OCI-LY3 (cell line): Measurements from ENCODE around the gene ZNF521.

ENCODE experiments used
- H2AFZ ChIP-seq: fragments of 200-600, 300-600 bp; shearing (Covaris generic); 2 replicates; pipeline ENCODE4 v1.6.0; 2014; ENCODE audit warnings: antibody characterized with exemption, low read depth, low read length
- H3K27ac ChIP-seq: fragments of 200-600, 300-600 bp; sonication (generic); 2 replicates; pipeline ENCODE4 v1.5.1; 2014; ENCODE audit warnings: mild to moderate bottlenecking, low read length, moderate library complexity, mixed read lengths
- H3K27me3 ChIP-seq: fragments of 200-600, 300-600 bp; sonication (generic); 2 replicates; pipeline ENCODE4 v1.6.1; 2014; ENCODE audit warnings: low read depth, low read length, mixed read lengths
- H3K36me3 ChIP-seq: fragments of 200-600, 300-600 bp; sonication (generic); replicated peaks from 2 replicates; pipeline ENCODE3; 2014; ENCODE audit warnings: low read depth, low read length, mixed read lengths
- H3K4me1 ChIP-seq: fragments of 300-600, 200-600 bp; sonication (generic); 2 replicates; pipeline ENCODE4 v1.6.1; 2014; ENCODE audit warnings: low read length, mixed read lengths
- H3K4me2 ChIP-seq: fragments of 200-600, 300-600 bp; sonication (generic); 2 replicates; pipeline ENCODE4 v1.6.1; 2014; ENCODE audit warnings: low read length, mixed read lengths
- H3K4me3 ChIP-seq: fragments of 300-600, 200-600 bp; sonication (generic); 2 replicates; pipeline ENCODE4 v1.5.1; 2014; ENCODE audit warnings: antibody characterized with exemption, mild to moderate bottlenecking, low read length, moderate library complexity
- H3K79me2 ChIP-seq: fragments of 300-600, 200-600 bp; shearing (Covaris generic); 2 replicates; pipeline ENCODE4 v1.6.1; 2014; ENCODE audit warnings: mild to moderate bottlenecking, low read length, mixed read lengths
- H3K9ac ChIP-seq: fragments of 300-600, 200-600 bp; shearing (Covaris generic); 2 replicates; pipeline ENCODE4 v1.6.0; 2014; ENCODE audit warnings: mild to moderate bottlenecking, low read length, moderate library complexity
- H3K9me3 ChIP-seq: fragments of 200-600, 300-600 bp; shearing (Covaris generic); 2 replicates; pipeline ENCODE4 v1.6.1; 2014; ENCODE audit warnings: low read length, mixed read lengths; ENCODE audit not compliant: insufficient read depth
- H4K20me1 ChIP-seq: fragments of 200-600, 300-600 bp; sonication (generic); 2 replicates; pipeline ENCODE4 v1.6.1; 2016; ENCODE audit warnings: low read length, mixed read lengths; ENCODE audit not compliant: insufficient read depth
- CTCF ChIP-seq: fragments of 200-600, 300-600 bp; sonication (generic); IDR thresholded peaks from 2 replicates; pipeline ENCODE4 v1.5.1; 2014; ENCODE audit warnings: antibody characterized with exemption, low read length, low read depth
- EZH2phosphoT487 ChIP-seq: fragments of 200-600 bp; shearing (Covaris generic); IDR thresholded peaks from 2 replicates; pipeline ENCODE4 v1.6.1; 2018; ENCODE audit warnings: antibody characterized with exemption, mixed run types, low read depth

Gene ZNF521

GRCh38 chr18:25349926-25350487, 2.0 kb downstream of the ZNF521 start:
- H3K79me2 ChIP-seq, result no peaks in the 10 kb centered on the region
- H3K9ac ChIP-seq, result no peak overlapping the region
- H4K20me1 ChIP-seq, result no peaks in the 10 kb centered on the region
- no peak overlapping the region for H3K27ac ChIP-seq
- no peak overlapping the region for H3K4me3 ChIP-seq
- H3K27me3 ChIP-seq, result peaks cover 35% of the 10 kb centered on the region
- H3K4me2 ChIP-seq, result no peak overlapping the region
- no peaks in the 10 kb centered on the region for H3K9me3 ChIP-seq
- H3K36me3 ChIP-seq, result no peaks in the 10 kb centered on the region
- TF ChIP-seq CTCF (no peak), EZH2phosphoT487 (no peak)
- H3K4me1 ChIP-seq, result no peaks in the 10 kb centered on the region
- no peak overlapping the region for H2AFZ ChIP-seq

- Histone ChIP-seq H2AFZ (no peak overlapping the region), H3K9ac (no peak overlapping the region)
Measured at GRCh38 chr18:25349131-25349925, 2.6 kb downstream of the ZNF521 start.

GRCh38 chr18:25348386-25349130, 3.4 kb downstream of the ZNF521 start:
- TF ChIP-seq EZH2phosphoT487 (no peak), CTCF (no peak)
- Histone ChIP-seq H3K9me3 (no peaks in the 10 kb centered on the region), H3K36me3 (no peaks in the 10 kb centered on the region), H3K4me1 (no peaks in the 10 kb centered on the region), H3K4me3 (no peak overlapping the region), H3K27me3 (peaks cover 23% of the 10 kb centered on the region), H3K4me2 (no peak overlapping the region), H3K27ac (no peak overlapping the region), H3K79me2 (no peaks in the 10 kb centered on the region), H4K20me1 (no peaks in the 10 kb centered on the region), H2AFZ (no peak overlapping the region), H3K9ac (no peak overlapping the region)

More at GRCh38 chr18:25349131-25349925, 2.6 kb downstream of the ZNF521 start:
- Histone ChIP-seq H3K27ac (no peak overlapping the region), H3K4me2 (no peak overlapping the region), H3K4me1 (no peaks in the 10 kb centered on the region), H3K4me3 (no peak overlapping the region), H3K36me3 (no peaks in the 10 kb centered on the region), H3K79me2 (no peaks in the 10 kb centered on the region), H3K9me3 (no peaks in the 10 kb centered on the region), H3K27me3 (peaks cover 31% of the 10 kb centered on the region), H4K20me1 (no peaks in the 10 kb centered on the region)
- TF ChIP-seq EZH2phosphoT487, result no peak
- TF ChIP-seq CTCF, result no peak

GRCh38 chr18:25346561-25346960, 5.4 kb downstream of the ZNF521 start:
- Histone ChIP-seq H3K9ac (no peak overlapping the region), H3K4me1 (no peaks in the 10 kb centered on the region), H3K4me3 (no peak overlapping the region), H3K36me3 (no peaks in the 10 kb centered on the region), H3K27ac (no peak overlapping the region), H3K27me3 (peaks cover 13% of the 10 kb centered on the region), H3K9me3 (no peaks in the 10 kb centered on the region), H4K20me1 (no peaks in the 10 kb centered on the region), H3K79me2 (no peaks in the 10 kb centered on the region), H3K4me2 (no peak overlapping the region), H2AFZ (no peak overlapping the region)
- TF ChIP-seq EZH2phosphoT487 (no peak), CTCF (no peak)
